NCI-H1930 (cell line): ENCODE measurements around the gene PARS2.
"Not testable (repeated sequence)": the region's sequence is repeated elsewhere in the genome, so short reads cannot be mapped to it uniquely, and the experiment has no call there.

Experiments
- DNase-seq, 2 experiments: peaks; one replicate each; lab custom pipeline; 2025; lab: John Stamatoyannopoulos, UW

Gene PARS2

GRCh38 chr1:54800041-54800898 is 35.9 kb upstream of the PARS2 start:
- DNase-seq, result no peak

GRCh38 chr1:54798769-54799641 is 34.7 kb upstream of the PARS2 start:
- DNase-seq, result no peak

- no peak for DNase-seq
Observed at GRCh38 chr1:54798206-54798605, 33.9 kb upstream of the PARS2 start.

- DNase-seq, result no peak
Observed at GRCh38 chr1:54796902-54797301, 32.6 kb upstream of the PARS2 start.

GRCh38 chr1:54795841-54796468 is 31.6 kb upstream of the PARS2 start:
- no peak for DNase-seq

GRCh38 chr1:54795356-54795665 is 31.0 kb upstream of the PARS2 start:
- DNase-seq, result no peak

- DNase-seq, result no peak
Observed at GRCh38 chr1:54794451-54795355, 30.4 kb upstream of the PARS2 start.

GRCh38 chr1:54792686-54793282 is 28.5 kb upstream of the PARS2 start:
- no peak for DNase-seq

GRCh38 chr1:54791880-54792522 is 27.7 kb upstream of the PARS2 start:
- DNase-seq, result no peak

GRCh38 chr1:54788459-54788858 is 24.1 kb upstream of the PARS2 start:
- no peak for DNase-seq

GRCh38 chr1:54787604-54788003 is 23.3 kb upstream of the PARS2 start:
- no peak for DNase-seq

- no peak for DNase-seq
Observed at GRCh38 chr1:54786778-54787177, 22.5 kb upstream of the PARS2 start.

GRCh38 chr1:54784066-54784465 is 19.7 kb upstream of the PARS2 start:
- DNase-seq, result no peak

GRCh38 chr1:54782588-54782987 is 18.3 kb upstream of the PARS2 start:
- DNase-seq, result no peak

- no peak for DNase-seq
Observed at GRCh38 chr1:54782156-54782555, 17.8 kb upstream of the PARS2 start.

- no peak for DNase-seq
Observed at GRCh38 chr1:54781023-54781723, 16.9 kb upstream of the PARS2 start.

GRCh38 chr1:54777431-54777830 is 13.1 kb upstream of the PARS2 start:
- no peak for DNase-seq

GRCh38 chr1:54777011-54777410 is 12.7 kb upstream of the PARS2 start:
- no peak for DNase-seq

GRCh38 chr1:54775828-54776721 is 11.8 kb upstream of the PARS2 start:
- not testable (repeated sequence) for DNase-seq
